Gastrocnemius medialis (tissue), 4 donors: ENCODE measurements around the gene WDR38.

Experiments used
- POLR2A ChIP-seq, 2 donors: fragments of 450-650 bp; IDR thresholded peaks; one replicate each; pipeline ENCODE4 v1.6.1; 2017; ENCODE audit warnings: antibody characterized with exemption in 2 of 2, mild to moderate bottlenecking in 2 of 2, moderate library complexity in 2 of 2
- TF ChIP-seq, protein P1 (sequence below), 5 experiments: fragments of 450-650 bp in 3 of 5; fragments of 200-600 bp in 2 of 5; sonication (generic) in 2 of 5; IDR thresholded peaks in 4 of 5; conservative IDR thresholded peaks in 1 of 5; 1 replicate in 4 of 5; 2 replicates in 1 of 5; pipeline ENCODE4 v1.5.1; 2016 to 2019; ENCODE audit warnings: antibody characterized with exemption in 5 of 5, mild to moderate bottlenecking in 3 of 5, moderate library complexity in 3 of 5

DNA sequence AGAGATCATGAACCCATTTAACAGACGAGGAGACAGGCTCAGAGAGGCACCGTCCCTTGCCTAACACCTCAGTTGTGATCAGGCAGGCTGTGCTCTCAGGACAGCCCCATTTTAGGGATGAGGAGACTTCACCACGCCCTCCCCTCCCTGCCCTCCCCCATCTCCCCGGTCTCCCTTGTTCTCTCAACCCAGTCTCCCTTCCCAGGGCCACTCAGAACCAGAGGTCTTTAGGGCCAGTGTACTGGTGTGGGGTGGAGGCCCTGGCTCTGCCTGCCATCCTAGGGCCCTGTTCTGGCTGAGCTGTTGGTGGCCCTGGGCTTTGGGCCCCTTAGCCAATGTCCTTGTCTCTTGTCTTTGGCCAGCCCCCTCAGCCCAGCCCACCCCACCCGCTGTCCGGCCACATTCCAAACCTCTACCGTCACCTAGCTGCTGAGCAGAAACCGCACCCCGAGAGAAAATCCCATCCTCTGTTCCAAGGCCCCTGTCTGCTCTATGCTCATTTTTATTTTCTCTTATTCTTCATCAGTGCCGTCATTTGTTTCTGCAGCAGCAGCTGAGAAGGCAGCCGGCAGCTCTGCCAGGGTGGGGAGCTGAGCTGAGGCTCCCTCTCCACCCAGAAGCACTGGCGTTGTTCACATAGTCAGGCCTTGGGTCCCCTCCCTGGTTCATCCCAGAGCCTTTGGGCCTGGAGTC, 42.5 kb upstream of the WDR38 start:
- TF ChIP-seq, protein P1, sequence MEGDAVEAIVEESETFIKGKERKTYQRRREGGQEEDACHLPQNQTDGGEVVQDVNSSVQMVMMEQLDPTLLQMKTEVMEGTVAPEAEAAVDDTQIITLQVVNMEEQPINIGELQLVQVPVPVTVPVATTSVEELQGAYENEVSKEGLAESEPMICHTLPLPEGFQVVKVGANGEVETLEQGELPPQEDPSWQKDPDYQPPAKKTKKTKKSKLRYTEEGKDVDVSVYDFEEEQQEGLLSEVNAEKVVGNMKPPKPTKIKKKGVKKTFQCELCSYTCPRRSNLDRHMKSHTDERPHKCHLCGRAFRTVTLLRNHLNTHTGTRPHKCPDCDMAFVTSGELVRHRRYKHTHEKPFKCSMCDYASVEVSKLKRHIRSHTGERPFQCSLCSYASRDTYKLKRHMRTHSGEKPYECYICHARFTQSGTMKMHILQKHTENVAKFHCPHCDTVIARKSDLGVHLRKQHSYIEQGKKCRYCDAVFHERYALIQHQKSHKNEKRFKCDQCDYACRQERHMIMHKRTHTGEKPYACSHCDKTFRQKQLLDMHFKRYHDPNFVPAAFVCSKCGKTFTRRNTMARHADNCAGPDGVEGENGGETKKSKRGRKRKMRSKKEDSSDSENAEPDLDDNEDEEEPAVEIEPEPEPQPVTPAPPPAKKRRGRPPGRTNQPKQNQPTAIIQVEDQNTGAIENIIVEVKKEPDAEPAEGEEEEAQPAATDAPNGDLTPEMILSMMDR (IDR thresholded peaks at IDR 0.05 in 4 of 5, conservative IDR thresholded peaks at IDR 0.05 in 1 of 5) = no peak
- no peak for TF ChIP-seq POLR2A (IDR thresholded peaks at IDR 0.05)
